ENCODE data around the gene SIDT1.
A peak's percentile ranks its signal among the peaks of the same experiment; 100 is the strongest.

The SIDT1 gene

DNA sequence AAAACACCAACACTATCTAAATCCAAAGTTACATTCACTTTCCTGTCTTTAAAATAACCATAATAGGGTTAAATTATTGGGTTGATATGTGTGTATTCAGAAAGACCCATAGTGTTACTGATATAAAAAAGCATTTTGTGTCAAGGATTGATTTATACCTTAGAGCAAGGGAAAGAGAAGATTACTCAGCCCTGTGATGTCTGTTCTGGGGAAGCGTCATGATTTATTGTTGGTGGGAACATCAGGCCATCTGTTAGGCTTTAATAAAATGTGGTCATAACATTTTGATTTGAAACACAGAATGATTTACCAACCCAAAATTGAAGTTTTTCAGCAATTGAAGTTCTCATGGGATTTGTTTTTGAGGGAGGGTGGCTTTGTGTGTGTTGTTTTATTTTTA, 33.2 kb downstream of the SIDT1 start:
- ATAC-seq (ENCODE audit: low read depth), result no peak
- no peak overlapping the region for H3K4me3 ChIP-seq (ENCODE audit: severe bottlenecking)
- H3K27ac ChIP-seq (ENCODE audit: poor library complexity, severe bottlenecking), result no peak overlapping the region
- H3K36me3 ChIP-seq (ENCODE audit: low read depth), result no peaks in the 10 kb centered on the region
- H3K27me3 ChIP-seq (ENCODE audit: insufficient read depth, poor library complexity, severe bottlenecking), result no peaks in the 10 kb centered on the region
- H3K9me3 ChIP-seq (ENCODE audit: severe bottlenecking), result no peaks in the 10 kb centered on the region
- peaks cover 14% of the 10 kb centered on the region for H3K4me1 ChIP-seq (ENCODE audit: insufficient read depth, poor library complexity, severe bottlenecking)
- TF ChIP-seq, protein P1, sequence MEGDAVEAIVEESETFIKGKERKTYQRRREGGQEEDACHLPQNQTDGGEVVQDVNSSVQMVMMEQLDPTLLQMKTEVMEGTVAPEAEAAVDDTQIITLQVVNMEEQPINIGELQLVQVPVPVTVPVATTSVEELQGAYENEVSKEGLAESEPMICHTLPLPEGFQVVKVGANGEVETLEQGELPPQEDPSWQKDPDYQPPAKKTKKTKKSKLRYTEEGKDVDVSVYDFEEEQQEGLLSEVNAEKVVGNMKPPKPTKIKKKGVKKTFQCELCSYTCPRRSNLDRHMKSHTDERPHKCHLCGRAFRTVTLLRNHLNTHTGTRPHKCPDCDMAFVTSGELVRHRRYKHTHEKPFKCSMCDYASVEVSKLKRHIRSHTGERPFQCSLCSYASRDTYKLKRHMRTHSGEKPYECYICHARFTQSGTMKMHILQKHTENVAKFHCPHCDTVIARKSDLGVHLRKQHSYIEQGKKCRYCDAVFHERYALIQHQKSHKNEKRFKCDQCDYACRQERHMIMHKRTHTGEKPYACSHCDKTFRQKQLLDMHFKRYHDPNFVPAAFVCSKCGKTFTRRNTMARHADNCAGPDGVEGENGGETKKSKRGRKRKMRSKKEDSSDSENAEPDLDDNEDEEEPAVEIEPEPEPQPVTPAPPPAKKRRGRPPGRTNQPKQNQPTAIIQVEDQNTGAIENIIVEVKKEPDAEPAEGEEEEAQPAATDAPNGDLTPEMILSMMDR (IDR thresholded peaks at IDR 0.05; ENCODE audit: poor library complexity, severe bottlenecking), result no peak
- DNase-seq (ENCODE audit: low spot score), result no peak

DNA sequence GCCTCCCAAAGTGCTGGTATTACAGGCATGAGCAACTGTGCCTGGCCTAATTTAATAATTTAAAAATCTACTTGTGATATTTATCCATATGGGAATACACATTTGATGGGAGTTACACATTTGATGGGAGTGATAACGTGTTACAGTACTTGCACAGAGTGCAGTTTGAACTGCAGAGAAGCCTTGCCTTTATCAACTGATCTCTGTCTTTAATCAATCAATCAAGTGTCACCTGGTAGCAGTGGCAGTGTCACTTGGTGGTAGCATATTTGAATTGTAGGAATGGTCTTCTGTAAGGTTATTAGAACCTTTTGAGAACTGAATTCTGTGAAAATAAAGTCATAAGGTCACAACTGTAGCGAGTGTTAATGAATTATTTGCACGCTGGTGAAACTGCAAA, 37.8 kb downstream of the SIDT1 start:
- Histone ChIP-seq H3K4me1 (ENCODE audit: insufficient read depth, poor library complexity, severe bottlenecking) (no peaks in the 10 kb centered on the region), H3K4me3 (ENCODE audit: severe bottlenecking) (no peak overlapping the region), H3K27ac (ENCODE audit: poor library complexity, severe bottlenecking) (no peak overlapping the region), H3K9me3 (ENCODE audit: severe bottlenecking) (no peaks in the 10 kb centered on the region), H3K36me3 (ENCODE audit: low read depth) (no peaks in the 10 kb centered on the region), H3K27me3 (ENCODE audit: insufficient read depth, poor library complexity, severe bottlenecking) (no peaks in the 10 kb centered on the region)
- no peak for ATAC-seq (ENCODE audit: low read depth)
- no peak for DNase-seq (ENCODE audit: low spot score)
- TF ChIP-seq, protein P1 (IDR thresholded peaks at IDR 0.05; ENCODE audit: poor library complexity, severe bottlenecking), result no peak

DNA sequence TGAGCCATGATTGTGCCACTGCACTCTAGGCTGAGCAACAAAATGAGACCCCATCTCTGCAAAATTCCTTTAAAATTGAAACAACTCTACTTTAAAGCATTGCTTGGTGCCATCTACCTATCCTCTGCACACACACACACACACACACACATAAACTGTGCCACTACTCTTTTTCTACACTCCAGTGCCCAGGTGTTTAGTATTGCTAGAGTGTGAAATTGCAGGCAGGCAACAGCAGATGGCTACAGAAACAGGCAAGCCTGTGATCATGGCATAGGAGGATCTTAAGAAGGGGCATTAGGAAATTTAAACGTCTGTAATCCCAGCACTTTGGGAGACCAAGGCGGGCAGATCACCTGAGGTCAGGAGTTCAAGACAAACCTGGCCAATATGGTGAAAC, 39.0 kb downstream of the SIDT1 start:
- ATAC-seq (ENCODE audit: low read depth), result no peak
- TF ChIP-seq, protein P1 (IDR thresholded peaks at IDR 0.05; ENCODE audit: poor library complexity, severe bottlenecking), result no peak
- H3K9me3 ChIP-seq (ENCODE audit: severe bottlenecking), result no peaks in the 10 kb centered on the region
- no peaks in the 10 kb centered on the region for H3K4me1 ChIP-seq (ENCODE audit: insufficient read depth, poor library complexity, severe bottlenecking)
- H3K4me3 ChIP-seq (ENCODE audit: severe bottlenecking), result no peak overlapping the region
- no peak overlapping the region for H3K27ac ChIP-seq (ENCODE audit: poor library complexity, severe bottlenecking)
- no peaks in the 10 kb centered on the region for H3K27me3 ChIP-seq (ENCODE audit: insufficient read depth, poor library complexity, severe bottlenecking)
- no peak for DNase-seq (ENCODE audit: low spot score)
- no peaks in the 10 kb centered on the region for H3K36me3 ChIP-seq (ENCODE audit: low read depth)

DNA sequence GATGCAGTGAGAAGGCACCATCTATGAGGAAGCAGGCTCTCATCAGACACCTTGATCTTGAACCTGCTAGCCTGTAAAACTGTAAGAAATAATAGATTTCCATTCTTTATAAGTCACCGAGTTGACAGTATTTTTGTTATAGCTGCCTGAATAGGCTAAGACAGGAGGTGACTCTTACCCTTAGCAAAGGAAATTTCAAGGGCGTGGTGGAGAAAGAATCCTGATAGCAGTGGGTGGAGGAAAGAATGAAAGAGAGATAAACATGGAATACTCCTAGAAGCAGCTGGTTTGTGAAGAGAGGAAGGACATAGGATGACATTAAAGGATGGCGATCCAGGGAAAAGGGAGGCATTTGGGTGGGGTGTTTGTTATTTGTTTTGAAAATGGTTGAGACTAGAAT, 41.4 kb downstream of the SIDT1 start:
- Histone ChIP-seq H3K4me3 (ENCODE audit: severe bottlenecking) (no peak overlapping the region), H3K36me3 (ENCODE audit: low read depth) (no peaks in the 10 kb centered on the region), H3K27ac (ENCODE audit: poor library complexity, severe bottlenecking) (no peak overlapping the region), H3K9me3 (ENCODE audit: severe bottlenecking) (no peaks in the 10 kb centered on the region), H3K4me1 (ENCODE audit: insufficient read depth, poor library complexity, severe bottlenecking) (no peaks in the 10 kb centered on the region), H3K27me3 (ENCODE audit: insufficient read depth, poor library complexity, severe bottlenecking) (no peaks in the 10 kb centered on the region)
- DNase-seq (ENCODE audit: low spot score) (no peak), ATAC-seq (ENCODE audit: low read depth) (no peak)
- TF ChIP-seq, protein P1 (IDR thresholded peaks at IDR 0.05; ENCODE audit: poor library complexity, severe bottlenecking), result no peak

DNA sequence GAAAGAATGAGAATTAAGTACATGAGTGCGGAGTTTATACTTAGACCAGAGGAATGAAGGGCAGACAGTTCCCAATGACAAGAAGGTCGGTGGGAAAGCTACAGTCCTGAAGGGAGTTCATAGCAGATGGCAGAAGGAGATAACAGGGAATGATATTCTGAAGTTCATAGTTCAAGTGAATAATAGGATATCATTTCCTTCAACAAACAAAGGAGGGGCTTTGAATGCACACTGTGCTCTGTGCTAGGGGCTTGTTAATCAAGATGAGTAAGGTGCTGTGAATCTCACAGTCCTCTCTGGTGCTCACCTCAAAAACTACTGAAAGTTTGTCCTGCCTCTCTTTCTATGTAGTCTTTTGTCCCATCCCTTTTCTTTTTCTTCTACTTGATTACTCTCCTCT, 41.9 kb downstream of the SIDT1 start:
- no peaks in the 10 kb centered on the region for H3K36me3 ChIP-seq (ENCODE audit: low read depth)
- no peaks in the 10 kb centered on the region for H3K27me3 ChIP-seq (ENCODE audit: insufficient read depth, poor library complexity, severe bottlenecking)
- DNase-seq (ENCODE audit: low spot score) (no peak), ATAC-seq (ENCODE audit: low read depth) (peak; percentile 45; the same call in 1 of the 3 replicates)
- no peak overlapping the region for H3K27ac ChIP-seq (ENCODE audit: poor library complexity, severe bottlenecking)
- no peaks in the 10 kb centered on the region for H3K9me3 ChIP-seq (ENCODE audit: severe bottlenecking)
- H3K4me3 ChIP-seq (ENCODE audit: severe bottlenecking), result no peak overlapping the region
- TF ChIP-seq, protein P1 (IDR thresholded peaks at IDR 0.05; ENCODE audit: poor library complexity, severe bottlenecking), result no peak
- H3K4me1 ChIP-seq (ENCODE audit: insufficient read depth, poor library complexity, severe bottlenecking), result no peaks in the 10 kb centered on the region
